ENCODE results near the gene INHA. TPM values are rescaled to one million over a fixed set of nuclear protein-coding genes. Genes with fewer than 3 reads are reported as not detected.

The INHA gene
- total RNA-seq, 2 experiments from 2014 or later, result not detected

DNA sequence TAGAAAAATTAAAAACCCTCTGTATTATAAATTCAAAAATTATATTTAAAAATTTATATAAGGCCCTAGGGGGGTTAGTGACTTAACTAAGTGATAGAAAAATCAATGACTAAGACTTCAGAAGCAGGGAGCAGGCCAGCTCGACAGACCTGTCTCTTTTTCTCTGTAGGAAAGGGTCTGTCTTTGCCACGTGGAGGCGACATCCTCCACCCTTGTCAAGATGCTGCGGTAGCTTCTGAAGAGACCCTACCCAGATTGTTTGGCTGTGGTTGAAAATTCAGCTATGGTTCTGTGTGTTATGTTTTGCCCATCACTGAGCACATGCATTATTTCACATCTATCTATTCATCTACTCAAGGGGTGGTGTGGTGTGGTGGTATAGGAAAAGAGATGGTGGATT, 47.1 kb downstream of the INHA start:
- H3K27me3 Mint-ChIP-seq, result peaks cover 7% of the 10 kb centered on the region
- CTCF ChIA-PET, result no interaction called here
- POLR2A ChIA-PET, result no interaction called here

DNA sequence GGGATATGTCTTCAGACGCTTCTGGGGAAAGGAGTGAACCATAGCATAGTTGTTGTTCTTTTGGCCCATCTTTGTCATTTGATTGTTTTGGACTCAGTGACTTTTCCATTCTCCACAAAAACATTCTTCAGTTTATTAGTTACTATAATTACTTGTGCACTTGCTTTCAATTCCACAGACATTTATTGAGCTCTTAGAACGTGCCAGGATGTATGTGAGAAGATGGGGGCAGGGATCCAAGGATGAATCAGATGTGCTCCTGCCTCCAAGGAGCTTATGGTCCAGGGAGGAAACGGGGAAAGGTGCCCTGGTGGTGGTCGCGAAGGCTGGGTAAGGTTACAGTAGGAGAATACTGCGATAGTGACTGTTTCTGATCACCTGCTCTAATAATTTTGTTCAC, 48.4 kb downstream of the INHA start:
- no peaks in the 10 kb centered on the region for H3K4me1 ChIP-seq (ENCODE audit: insufficient read depth, low read length)
- peaks cover 1% of the 10 kb centered on the region for H3K36me3 ChIP-seq (ENCODE audit: insufficient read depth, low read length)
- intact Hi-C loops (cut with DNase I, micrococcal nuclease), result no loop called here
- TF ChIP-seq, protein P1, sequence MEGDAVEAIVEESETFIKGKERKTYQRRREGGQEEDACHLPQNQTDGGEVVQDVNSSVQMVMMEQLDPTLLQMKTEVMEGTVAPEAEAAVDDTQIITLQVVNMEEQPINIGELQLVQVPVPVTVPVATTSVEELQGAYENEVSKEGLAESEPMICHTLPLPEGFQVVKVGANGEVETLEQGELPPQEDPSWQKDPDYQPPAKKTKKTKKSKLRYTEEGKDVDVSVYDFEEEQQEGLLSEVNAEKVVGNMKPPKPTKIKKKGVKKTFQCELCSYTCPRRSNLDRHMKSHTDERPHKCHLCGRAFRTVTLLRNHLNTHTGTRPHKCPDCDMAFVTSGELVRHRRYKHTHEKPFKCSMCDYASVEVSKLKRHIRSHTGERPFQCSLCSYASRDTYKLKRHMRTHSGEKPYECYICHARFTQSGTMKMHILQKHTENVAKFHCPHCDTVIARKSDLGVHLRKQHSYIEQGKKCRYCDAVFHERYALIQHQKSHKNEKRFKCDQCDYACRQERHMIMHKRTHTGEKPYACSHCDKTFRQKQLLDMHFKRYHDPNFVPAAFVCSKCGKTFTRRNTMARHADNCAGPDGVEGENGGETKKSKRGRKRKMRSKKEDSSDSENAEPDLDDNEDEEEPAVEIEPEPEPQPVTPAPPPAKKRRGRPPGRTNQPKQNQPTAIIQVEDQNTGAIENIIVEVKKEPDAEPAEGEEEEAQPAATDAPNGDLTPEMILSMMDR (IDR thresholded peaks at IDR 0.05), result no peak
- no peak overlapping the region for H3K27ac ChIP-seq (ENCODE audit: low read depth in 1 of 2, low read length in 2 of 2)
- H3K9me3 ChIP-seq (ENCODE audit: control insufficient read depth in 1 of 2, insufficient read depth in 1 of 2, low read length in 2 of 2), result no peaks in the 10 kb centered on the region
- H3K9me3 Mint-ChIP-seq, result no peaks in the 10 kb centered on the region
- H3K27ac Mint-ChIP-seq, result no peak overlapping the region
- H3K36me3 Mint-ChIP-seq (ENCODE audit: low read depth), result no peaks in the 10 kb centered on the region
- ATAC-seq (ENCODE audit: poor library complexity) (no peak), DNase-seq (no peak)
- no peaks in the 10 kb centered on the region for H3K27me3 ChIP-seq (ENCODE audit: control insufficient read depth in 1 of 2, insufficient read depth in 2 of 2, low read length in 2 of 2)
- H3K4me3 Mint-ChIP-seq, result no peak overlapping the region
- peaks cover 13% of the 10 kb centered on the region for H3K27me3 Mint-ChIP-seq
- CTCF ChIA-PET, result no interaction called here
- no peaks in the 10 kb centered on the region for H3K4me1 Mint-ChIP-seq (ENCODE audit: low read depth)
- POLR2A ChIA-PET, result no interaction called here
- H3K4me3 ChIP-seq (ENCODE audit: low read length), result no peak overlapping the region

More for the DNA sequence above, 47.1 kb downstream of the INHA start:
- ATAC-seq (ENCODE audit: poor library complexity) (no peak), DNase-seq (no peak)
- Histone ChIP-seq H3K36me3 (ENCODE audit: insufficient read depth, low read length) (peaks cover 12% of the 10 kb centered on the region), H3K4me3 (ENCODE audit: low read length) (no peak overlapping the region), H3K9me3 (ENCODE audit: control insufficient read depth in 1 of 2, insufficient read depth in 1 of 2, low read length in 2 of 2) (no peaks in the 10 kb centered on the region), H3K27ac (ENCODE audit: low read depth in 1 of 2, low read length in 2 of 2) (no peak overlapping the region), H3K4me1 (ENCODE audit: insufficient read depth, low read length) (no peaks in the 10 kb centered on the region), H3K27me3 (ENCODE audit: control insufficient read depth in 1 of 2, insufficient read depth in 2 of 2, low read length in 2 of 2) (no peaks in the 10 kb centered on the region)
- no peak overlapping the region for H3K27ac Mint-ChIP-seq
- H3K36me3 Mint-ChIP-seq (ENCODE audit: low read depth), result peaks cover 12% of the 10 kb centered on the region
- no peaks in the 10 kb centered on the region for H3K9me3 Mint-ChIP-seq
- H3K4me1 Mint-ChIP-seq (ENCODE audit: low read depth), result no peaks in the 10 kb centered on the region
- intact Hi-C loops (cut with DNase I, micrococcal nuclease), result no loop called here
- TF ChIP-seq, protein P1 (IDR thresholded peaks at IDR 0.05), result no peak
- no peak overlapping the region for H3K4me3 Mint-ChIP-seq

DNA sequence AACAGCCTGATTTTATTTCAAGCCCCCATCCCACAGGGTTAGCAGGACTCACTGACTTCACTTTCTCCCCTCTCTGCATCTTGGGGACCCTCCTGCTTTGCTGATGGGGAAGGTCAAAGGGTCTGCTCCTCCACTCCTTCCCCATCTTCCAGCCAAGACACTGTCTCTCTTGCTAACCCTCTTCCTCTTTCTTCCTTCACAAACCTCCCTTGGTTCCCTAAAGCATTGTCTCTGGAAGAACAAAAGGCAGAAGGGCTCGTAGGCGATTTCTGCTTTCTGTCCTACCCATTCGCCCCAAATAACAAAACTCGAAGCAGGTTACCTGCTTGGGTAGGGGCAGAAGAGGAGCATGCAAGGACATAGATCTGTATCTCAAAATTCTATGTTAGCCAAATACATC, 49.8 kb downstream of the INHA start:
- H3K4me1 Mint-ChIP-seq (ENCODE audit: low read depth), result peaks cover 3% of the 10 kb centered on the region
- intact Hi-C loops (cut with DNase I, micrococcal nuclease), result no loop called here

More for the DNA sequence above, 49.8 kb downstream of the INHA start:
- Histone ChIP-seq H3K36me3 (ENCODE audit: insufficient read depth, low read length) (no peaks in the 10 kb centered on the region), H3K4me3 (ENCODE audit: low read length) (no peak overlapping the region), H3K9me3 (ENCODE audit: control insufficient read depth in 1 of 2, insufficient read depth in 1 of 2, low read length in 2 of 2) (no peaks in the 10 kb centered on the region), H3K27me3 (ENCODE audit: control insufficient read depth in 1 of 2, insufficient read depth in 2 of 2, low read length in 2 of 2) (peaks cover 6% of the 10 kb centered on the region in 2 experiments), H3K27ac (ENCODE audit: low read depth in 1 of 2, low read length in 2 of 2) (no peak overlapping the region), H3K4me1 (ENCODE audit: insufficient read depth, low read length) (peaks cover under 1% of the 10 kb centered on the region)
- no peak overlapping the region for H3K27ac Mint-ChIP-seq
- ATAC-seq (ENCODE audit: poor library complexity) (no peak), DNase-seq (no peak)
- POLR2A ChIA-PET, result interaction anchor here (0.6 kb wide), 1 partner anchor 256 kb away, joined by 3 read pairs; no protein-coding TSS in a partner anchor
- TF ChIP-seq, protein P1 (IDR thresholded peaks at IDR 0.05), result no peak
- CTCF ChIA-PET, result no interaction called here
- peaks cover 25% of the 10 kb centered on the region for H3K27me3 Mint-ChIP-seq
- no peaks in the 10 kb centered on the region for H3K9me3 Mint-ChIP-seq
- no peaks in the 10 kb centered on the region for H3K36me3 Mint-ChIP-seq (ENCODE audit: low read depth)
- no peak overlapping the region for H3K4me3 Mint-ChIP-seq
